GM18909 (cell line): Measurements from ENCODE around the gene R3HDM1.

Source experiments
- ATAC-seq: cut with Tn5 transposase; IDR thresholded peaks from one replicate; pipeline ENCODE4 v1.9.1; 2021; ENCODE audit warnings: mild to moderate bottlenecking; ENCODE audit not compliant: unreplicated experiment, poor library complexity

The R3HDM1 gene

GRCh38 chr2:135768863-135769262 is 237.6 kb downstream of the R3HDM1 start:
- ATAC-seq: no peak

- no peak for ATAC-seq
These were observed 242.0 kb downstream of the R3HDM1 start for GRCh38 chr2:135773319-135773718.

DNA sequence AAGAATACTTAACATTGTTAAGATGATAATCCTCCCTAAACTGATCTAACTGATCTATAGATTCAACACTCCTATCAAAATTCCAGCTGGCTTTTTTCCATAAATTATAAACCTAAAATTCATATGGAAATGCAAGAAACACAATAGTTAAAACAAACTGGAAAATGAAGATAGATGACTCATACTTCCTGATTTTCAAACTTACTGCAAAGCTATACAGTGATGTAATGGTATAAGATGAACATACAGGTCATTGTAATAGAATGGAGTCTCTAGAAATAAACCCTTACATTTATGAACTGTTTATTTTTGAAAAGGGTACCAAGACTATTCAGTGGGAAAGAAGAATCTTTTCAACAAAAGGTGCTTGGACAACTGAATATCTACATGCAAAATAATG is 242.6 kb downstream of the R3HDM1 start:
- ATAC-seq: no peak
